ENCODE measurements around the gene BDKRB2.
"Not testable (repeated sequence)": the region's sequence is repeated elsewhere in the genome, so short reads cannot be mapped to it uniquely, and the experiment has no call there.

Gene BDKRB2

DNA sequence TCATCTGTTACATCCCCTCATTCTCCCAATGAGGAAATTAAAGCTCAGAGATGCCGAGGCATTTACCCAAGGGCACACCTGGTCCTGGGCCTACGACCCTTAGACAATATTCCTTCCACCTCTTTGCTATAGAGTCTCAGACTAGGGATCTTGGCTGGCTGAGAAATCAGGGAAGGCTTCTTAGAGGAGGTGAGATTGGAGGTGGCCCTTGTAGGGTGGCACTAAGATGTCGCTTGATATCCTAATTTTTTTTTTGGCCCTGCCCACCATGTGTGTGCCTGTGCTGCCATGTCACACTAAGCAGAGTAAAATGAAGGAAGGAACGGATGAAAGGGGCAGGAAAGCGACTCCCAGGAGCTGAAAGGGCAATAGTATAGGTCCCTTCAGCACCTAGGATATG is 20.6 kb downstream of the BDKRB2 start:
- DNase-seq (ENCODE audit: low spot score) = no peak

DNA sequence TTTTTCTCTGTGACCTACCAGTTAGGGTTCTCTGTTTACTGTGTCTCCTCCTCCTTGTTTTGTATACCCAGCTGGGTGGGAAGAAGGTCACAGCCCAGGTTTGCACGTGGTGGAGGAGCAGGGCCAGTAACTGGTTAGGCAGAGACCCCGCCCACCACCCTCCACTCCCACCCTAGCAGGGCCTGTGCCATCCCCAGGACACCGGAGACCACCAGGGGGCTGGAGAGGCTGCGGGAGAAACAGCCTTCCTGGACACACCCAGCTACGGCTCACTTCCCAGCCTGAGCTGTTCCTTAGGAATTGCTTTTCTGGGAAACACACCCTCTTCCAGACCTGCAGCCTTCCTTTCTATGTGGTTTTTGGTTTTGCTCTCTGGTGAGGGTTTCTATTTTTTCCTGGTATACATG is 21.1 kb downstream of the BDKRB2 start:
- DNase-seq (ENCODE audit: low spot score) = no peak

DNA sequence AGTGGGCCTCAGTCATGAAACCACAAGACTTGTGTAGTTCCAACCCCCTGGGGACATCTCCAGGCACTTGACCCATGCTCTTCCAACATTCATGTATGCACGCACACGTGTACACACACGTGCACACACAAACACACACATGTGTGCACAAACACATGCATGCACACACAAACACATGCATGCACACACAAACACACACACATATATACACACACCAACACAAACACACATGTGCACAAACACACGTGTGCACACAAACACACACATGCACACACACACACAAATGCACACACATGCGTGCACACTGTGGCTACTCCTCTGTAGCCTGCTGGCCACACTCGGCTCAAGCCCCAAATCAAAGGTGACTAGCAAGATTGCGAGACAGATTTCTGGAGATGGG is 22.8 kb downstream of the BDKRB2 start:
- DNase-seq (ENCODE audit: low spot score) = no peak

DNA sequence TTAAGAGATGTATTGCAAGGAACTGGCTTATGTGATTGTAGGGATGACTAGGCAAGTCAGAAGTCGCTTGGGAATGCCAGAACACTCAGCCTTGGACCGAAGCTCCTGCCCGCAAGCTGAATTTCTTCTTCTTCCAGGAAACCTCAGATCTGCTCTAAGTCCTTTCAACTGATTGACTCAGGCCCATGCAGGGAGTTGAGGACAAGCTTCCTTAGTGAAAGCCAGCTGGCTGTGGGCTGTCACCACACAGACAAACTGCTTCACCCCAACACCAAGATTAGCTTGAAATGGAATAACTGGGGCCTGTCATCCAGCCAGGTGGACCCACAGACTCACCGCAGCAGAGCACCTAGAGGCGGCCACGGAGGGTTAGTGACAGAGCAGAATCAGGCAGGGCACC is 24.7 kb downstream of the BDKRB2 start:
- DNase-seq (ENCODE audit: low spot score) = no peak

DNA sequence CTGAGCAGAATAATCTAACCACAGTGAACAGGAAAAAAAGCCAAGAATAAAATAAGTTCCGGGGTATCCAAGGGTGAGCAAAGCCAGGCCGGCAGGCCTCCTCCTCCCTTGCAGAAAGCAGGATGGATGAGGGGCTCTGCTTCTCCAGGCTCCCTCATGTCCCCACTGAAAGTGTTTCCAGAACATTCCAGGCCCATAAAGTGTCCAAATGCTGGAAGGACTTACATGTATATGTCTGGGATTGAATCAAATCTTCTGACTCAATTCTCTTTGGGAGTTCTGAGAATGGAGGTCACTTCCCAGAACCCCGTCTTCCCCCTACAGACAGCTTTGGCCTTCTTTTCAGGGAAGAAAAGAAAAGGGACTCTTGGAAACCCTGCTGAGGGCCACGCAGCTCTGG is 26.4 kb downstream of the BDKRB2 start:
- no peak for DNase-seq (ENCODE audit: low spot score)

DNA sequence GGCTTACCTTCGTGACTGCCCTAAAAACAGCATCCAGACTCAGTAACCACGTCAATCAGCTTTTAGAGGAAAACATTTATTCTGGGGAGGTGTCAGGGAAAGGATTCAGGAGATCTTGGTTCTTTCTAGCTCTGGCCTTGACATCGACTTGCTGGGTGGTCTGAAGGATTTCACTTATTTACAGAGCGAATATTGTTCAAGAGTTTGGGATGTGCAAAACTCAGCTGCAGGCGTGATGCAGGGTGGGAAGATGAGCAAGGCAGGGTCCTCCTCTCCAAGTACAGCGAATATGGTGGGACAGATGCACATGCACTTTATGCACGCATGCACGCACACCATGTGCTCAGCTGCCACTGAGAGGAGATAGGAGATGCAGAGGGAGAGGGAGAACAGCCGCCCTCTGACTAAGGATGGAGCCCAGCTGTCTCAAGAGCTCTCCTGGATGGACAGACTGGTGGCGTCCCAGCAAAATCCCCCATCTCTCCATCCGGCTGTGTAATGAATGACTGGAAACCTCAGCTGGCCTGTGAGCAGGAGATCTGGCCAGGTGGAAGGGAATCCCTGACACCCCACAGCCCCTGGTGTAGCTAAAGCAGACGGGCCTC is 27.0 kb downstream of the BDKRB2 start:
- no peak for DNase-seq (ENCODE audit: low spot score)

DNA sequence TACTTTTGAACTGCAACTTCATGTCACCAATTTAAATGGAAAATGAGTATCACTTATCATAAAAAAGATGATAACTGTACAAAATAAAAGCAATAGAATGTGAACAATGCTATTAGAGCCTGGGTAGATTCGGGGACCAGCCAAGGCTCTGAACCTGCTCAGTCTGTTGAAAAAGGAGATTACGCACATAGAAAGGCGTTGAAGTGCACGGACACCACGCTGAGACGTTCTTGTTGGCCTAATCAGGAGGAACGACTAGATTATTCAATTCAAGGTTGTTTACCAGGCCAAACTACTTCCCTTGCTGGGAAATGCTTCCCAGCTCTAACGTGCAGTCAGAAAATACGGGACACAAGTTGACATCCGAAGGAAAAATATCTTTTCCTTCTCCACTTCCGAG is 27.9 kb downstream of the BDKRB2 start:
- no peak for DNase-seq (ENCODE audit: low spot score)

DNA sequence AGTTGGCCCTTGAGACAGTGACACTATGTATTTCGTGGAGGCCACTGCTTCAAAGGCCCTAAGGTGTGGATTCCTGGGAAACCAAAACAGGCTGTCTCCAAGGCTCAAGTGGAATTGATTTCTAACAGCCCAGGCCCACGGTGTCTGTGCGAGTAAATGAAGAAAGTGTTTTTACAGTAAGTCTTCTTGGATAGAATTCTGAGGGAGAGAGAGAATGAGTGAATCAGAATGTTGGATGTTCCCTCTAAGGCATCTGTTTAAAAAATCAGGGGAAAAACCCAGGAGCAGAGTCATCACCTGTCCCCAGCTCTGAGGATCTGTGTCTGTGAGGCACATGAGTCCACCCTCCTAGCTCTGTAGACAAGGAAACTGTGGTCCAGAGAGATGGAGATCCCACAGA is 29.0 kb downstream of the BDKRB2 start:
- DNase-seq (ENCODE audit: low spot score) = no peak

DNA sequence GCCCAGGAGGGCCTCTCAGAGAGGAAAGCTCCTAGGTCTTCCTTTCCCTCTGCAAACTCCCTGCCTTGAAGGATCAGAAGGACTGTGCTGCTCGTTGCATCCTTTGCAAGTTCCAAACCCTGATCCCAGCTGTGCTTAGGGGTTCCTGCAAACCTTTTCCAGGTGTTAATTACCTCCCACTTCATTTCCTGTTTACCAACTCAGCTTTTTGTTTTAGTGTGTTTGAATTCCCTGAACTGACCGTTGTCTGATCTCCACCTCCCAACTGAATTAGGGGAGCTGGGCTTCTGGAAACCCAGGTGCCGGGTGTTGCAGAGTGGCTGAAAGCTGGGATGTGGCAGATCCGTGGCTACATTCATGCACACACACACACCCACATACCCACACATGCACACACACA is 30.8 kb downstream of the BDKRB2 start:
- no peak for DNase-seq (ENCODE audit: low spot score)

DNA sequence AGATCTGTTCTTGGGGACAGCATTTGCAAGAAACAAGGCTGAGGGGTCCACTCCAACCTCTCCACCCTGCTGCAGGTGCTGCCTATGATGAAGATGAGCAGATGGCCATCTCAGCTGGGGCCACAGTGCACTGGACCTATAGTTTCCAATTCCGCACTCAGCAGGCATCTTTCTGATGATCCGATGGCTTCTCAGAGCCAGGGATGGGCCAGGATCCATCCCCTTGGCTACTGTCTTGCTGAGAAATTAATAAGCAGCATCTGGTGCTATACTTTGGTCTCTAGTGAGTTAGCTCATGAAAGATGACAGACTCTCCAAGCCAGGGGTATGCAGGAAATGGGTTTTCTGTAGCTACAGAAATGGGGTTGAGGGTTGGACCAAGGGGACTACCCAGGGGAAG is 33.0 kb downstream of the BDKRB2 start:
- no peak for DNase-seq (ENCODE audit: low spot score)

DNA sequence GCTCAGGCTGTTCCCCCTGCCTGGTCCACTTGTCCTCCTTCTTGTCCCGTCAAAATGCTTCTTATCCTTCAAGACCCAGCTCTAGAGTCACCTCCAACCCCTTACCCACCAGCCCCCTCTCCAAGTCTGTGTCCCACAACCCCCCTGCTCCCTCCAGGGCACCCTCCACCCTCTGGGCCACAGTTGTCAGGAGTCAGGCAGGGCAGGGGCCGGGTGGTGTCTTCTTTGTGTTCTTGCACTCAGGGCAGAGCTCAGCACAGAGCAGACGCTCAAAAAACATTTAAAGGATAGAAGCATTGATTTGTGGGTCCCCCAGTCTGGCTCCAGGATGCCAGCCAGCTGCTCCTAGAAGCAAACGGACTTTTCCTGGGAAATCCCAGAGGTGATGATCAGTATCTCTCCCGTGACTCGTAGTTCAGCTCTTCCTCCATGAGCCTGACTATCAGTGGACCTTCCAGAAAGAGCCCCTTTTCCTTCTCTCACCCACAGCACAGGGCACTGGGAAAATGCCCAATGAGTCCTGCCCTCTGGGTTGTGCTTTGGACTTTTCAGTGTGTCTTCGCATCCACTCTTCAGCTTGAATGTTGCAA is 34.1 kb downstream of the BDKRB2 start:
- no peak for DNase-seq (ENCODE audit: low spot score)

DNA sequence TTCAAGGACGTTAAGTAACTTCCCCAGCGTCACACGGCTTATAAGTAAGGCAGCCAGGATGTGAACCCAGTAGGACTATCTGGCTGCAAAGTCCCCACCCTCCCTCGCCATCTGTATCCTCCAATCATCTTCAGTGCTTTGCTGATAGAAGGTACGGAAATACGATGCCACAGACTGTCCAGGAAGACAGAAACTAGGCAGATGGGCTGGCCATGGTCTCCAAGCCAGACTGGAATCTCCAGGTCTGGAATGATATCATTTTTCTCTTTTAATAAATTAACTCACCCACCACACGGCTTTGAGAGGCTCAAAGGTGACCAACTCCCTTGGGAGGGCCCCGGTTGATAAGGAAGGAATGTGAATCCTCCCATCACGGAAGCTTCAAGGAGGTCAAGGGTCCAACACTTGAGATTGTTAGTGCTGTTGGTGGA is 35.1 kb downstream of the BDKRB2 start:
- no peak for DNase-seq (ENCODE audit: low spot score)

DNA sequence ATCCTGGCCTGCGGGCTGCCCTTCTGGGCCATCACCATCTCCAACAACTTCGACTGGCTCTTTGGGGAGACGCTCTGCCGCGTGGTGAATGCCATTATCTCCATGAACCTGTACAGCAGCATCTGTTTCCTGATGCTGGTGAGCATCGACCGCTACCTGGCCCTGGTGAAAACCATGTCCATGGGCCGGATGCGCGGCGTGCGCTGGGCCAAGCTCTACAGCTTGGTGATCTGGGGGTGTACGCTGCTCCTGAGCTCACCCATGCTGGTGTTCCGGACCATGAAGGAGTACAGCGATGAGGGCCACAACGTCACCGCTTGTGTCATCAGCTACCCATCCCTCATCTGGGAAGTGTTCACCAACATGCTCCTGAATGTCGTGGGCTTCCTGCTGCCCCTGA is 36.0 kb downstream of the BDKRB2 start:
- DNase-seq (ENCODE audit: low spot score) = no peak

DNA sequence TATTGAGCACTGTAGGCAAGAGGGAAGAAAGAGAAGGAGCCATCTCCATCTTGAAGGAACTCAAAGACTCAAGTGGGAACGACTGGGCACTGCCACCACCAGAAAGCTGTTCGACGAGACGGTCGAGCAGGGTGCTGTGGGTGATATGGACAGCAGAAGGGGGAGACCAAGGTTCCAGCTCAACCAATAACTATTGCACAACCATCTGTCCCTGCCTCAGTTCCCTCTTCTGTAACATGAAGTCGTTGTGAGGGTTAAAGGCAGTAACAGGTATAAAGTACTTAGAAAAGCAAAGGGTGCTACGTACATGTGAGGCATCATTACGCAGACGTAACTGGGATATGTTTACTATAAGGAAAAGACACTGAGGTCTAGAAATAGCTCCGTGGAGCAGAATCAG is 37.5 kb downstream of the BDKRB2 start:
- DNase-seq (ENCODE audit: low spot score) = no peak

DNA sequence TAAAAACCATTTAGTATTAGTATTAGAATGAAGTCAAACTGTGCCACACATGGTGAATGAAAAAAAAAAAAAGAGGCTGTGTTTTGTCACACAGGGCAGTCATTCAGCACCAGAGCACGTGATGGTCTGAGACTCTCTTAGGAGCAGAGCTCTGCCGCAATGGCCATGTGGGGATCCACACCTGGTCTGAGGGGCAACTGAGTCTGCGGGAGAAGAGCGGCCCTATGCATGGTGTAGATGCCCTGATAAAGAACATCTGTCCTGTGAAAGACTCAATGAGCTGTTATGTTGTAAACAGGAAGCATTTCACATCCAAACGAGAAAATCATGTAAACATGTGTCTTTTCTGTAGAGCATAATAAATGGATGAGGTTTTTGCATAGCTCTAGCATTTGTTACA is 39.1 kb downstream of the BDKRB2 start:
- no peak for DNase-seq (ENCODE audit: low spot score)

DNA sequence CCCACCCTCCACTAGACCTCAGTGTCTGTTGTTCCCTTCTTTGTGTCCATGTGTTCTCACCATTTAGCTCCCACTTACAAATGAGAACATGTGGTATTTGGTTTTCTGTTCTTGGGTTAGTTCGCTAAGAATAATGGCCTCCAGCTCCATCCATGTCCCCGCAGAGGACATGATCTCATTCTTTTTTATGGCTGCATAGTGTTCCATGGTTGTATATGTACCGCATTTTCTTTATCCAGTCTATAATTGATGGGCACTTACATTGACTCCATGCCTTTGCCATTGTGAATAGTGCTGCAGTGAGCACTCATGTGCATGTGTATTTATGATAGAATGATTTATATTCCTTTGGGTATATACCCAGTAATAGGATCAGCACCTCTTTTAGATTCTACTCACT is 40.4 kb downstream of the BDKRB2 start:
- DNase-seq (ENCODE audit: low spot score) = not testable (repeated sequence)

DNA sequence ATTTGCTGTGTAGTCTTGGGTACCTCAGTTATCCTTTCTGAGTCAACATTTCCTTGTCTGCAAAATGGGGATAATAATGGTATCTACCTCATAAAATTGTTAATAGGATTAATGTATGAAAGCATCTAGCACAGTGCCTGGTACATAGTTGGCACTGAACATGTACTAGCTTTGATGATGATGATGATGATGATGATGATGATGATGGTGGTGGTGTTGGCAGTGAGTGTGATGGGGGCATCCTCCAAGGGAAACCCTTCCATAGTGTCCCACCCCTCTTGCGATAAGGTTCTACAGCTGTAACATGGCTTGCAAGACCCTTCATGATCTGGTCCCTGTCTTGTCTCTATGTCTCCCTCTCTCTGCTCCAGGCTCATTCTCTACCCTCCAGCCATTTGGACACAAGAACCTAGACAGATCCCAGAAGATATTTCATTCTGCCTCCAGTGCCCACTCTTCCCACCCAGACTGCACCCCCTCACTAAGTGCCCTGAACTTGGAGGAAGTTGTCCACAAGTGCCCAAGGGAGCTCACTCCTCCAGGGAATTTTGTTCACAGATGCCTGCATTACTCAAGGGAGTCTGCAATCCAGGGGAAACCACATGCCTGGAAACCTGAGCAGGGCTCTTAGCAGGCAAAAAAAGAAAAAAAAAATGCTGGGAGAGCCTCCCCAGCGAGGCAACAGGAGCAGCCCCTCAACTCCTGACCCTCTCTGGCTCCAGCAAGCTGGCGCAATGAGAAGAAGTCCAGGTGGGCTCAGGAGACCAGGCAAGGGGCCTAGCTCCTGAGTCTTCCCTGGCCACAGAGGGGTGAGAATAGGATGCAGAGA is 41.3 kb downstream of the BDKRB2 start:
- no peak for DNase-seq (ENCODE audit: low spot score)

DNA sequence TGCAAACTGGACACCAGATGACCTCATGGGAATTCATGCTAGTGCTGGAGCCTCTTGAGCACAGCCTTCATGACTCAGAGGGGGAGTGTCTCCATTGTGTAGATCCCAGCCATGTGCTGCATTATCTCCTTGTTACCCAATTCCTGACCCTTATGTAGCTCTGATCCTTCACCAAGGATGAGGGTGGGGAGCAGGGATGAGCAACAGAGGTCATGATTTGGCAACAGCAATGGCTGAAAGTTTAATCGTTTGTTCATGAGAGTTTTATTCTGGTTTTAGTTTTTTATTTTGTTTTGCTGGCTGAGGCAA is 41.9 kb downstream of the BDKRB2 start:
- DNase-seq (ENCODE audit: low spot score) = peak; percentile 58

DNA sequence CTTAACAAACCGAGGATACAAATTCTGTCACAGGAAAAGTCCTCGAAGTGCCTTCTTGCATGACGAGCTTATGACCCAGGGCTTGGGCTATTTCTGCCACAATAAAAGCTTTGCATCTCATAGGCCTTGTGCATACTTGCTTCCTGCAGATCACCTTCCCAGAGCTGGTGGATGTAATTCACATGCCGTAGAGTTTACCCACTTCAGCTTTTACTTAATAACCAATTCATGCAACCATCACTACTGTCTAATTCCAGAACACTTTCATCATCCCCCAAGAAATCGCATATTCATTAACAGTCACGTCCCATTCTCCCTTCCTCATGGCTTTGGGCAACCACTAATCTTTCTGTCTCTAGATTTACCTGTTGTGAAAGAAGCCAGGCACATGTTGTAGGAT is 42.4 kb downstream of the BDKRB2 start:
- DNase-seq (ENCODE audit: low spot score) = no peak

DNA sequence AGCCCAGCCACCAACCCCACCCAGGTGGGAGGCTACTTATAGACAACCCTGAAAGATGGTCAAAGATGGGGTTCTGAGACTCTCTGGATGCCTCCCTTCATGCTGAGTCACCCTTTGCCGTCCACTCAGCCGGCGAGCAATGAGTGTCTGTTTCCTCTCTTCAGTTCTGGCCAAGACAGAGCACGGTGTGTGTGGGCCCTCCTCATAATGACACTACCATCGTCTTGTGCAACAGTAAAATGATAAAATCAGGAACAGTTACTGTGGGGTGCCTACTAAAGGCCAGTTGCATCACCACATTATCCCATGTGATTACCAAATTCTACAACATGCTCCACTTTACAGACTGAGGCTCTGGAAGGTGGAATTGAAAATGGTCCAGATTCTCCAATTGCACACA is 44.4 kb downstream of the BDKRB2 start:
- DNase-seq (ENCODE audit: low spot score) = no peak

DNA sequence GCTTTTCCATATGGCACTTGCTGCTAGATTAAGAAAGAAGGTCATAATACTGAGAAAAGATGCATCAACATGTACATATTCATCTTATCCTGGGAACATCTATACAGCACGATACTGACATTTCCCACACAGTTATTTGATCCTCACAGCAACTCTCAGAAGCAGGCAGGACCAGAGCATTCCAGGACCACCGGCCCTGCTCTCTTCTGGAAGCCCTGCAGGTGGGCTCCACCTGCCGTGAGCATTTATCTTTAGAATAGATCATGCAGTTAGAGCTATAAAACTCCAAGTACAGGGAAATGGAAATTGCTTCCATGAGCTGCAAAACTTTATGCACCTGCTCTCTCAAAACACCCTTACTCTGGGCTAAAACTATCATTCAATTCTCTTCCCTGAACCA is 45.8 kb downstream of the BDKRB2 start:
- no peak for DNase-seq (ENCODE audit: low spot score)

DNA sequence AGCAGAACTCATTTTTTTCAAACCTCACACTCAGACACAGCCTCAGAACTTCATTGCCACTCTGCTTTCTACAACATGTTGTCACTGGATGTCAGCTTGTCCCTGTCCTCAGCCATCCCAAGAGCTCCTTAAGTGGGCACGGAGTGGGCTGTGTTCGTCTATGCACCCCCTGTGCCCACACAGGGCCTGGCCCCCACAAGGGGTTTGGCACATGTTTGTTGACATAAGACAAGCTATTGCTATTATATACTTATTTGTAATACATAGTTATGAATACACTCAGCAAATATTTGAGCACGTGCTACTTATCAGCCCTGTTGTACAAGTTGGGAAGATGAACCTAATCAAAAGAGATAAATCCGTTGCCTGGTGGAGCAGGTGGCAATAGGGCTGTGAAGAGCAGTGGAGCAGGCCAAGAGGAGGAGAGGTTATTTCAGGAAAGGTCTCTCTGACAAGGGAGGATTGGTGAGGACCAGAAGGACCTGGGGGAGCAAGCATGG is 47.1 kb downstream of the BDKRB2 start:
- DNase-seq (ENCODE audit: low spot score) = no peak

DNA sequence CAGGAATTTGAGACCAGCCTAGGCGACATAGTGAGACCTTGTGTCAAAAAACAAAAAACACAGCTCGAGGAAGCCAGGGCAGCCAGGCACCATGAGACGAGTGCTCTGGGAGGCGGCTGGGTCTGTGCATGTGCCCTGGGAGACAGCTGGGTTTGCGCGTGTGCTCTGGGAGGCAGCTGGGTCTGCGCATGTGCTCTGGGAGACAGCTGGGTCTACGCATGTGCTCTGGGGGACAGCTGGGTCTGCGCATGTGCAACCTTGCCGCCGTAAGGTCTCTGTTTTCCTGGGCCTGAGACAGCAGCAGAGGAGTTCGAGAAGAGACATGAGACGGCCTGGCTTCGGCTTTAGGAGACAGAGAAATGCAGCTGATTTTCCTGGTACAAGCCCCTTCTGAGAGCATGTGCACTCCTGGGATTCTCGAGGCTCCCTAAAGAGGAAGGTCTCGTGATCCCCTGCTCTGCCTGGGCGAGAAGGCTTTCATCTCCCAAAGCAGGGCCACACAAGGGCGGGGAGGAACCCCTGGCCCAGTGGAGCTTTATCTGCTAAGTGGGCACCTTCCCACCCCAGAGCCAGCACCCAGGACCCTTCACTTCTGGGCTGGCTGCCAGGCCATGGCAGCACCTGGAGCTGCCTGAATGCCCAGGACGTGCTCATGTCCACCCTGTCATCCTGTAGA is 47.8 kb downstream of the BDKRB2 start:
- no peak for DNase-seq (ENCODE audit: low spot score)

Data from RKO (cell line).